K562 (cell line): ENCODE data around the gene FIG4. TPM values are rescaled to one million over a fixed set of nuclear protein-coding genes. Genes with fewer than 3 reads are reported as not detected.
A peak's percentile ranks its signal among the peaks of the same experiment; 100 is the strongest.

Experiments used
- ATAC-seq: fragments of 200-7000 bp; cut with Tn5 transposase; 3 replicates; pipeline ENCODE4 v1.9.1; 2020; ENCODE audit warnings: moderate library complexity
- BruUV-seq: library from RNA; stranded (reverse); fragments of 400-500 nt; replicated peaks from 2 replicates; lab custom pipeline; 2021; lab: Mats Ljungman, UMichigan
- CTCF ChIA-PET: fragments of 300-600 bp; formaldehyde crosslinking; extraction: SDS; loops from one replicate; lab custom pipeline; 2021; ENCODE audit warnings: low intra/inter-chr PET ratio; lab: Yijun Ruan, JAX
- POLR2A ChIA-PET: fragments of 300-600, 350-650 bp; sonication (Branson Sonifier 250); formaldehyde crosslinking; extraction: SDS; loops from one replicate; lab custom pipeline; 2021; ENCODE audit warnings: antibody characterized with exemption, inconsistent platforms; lab: Yijun Ruan, JAX
- DNase-seq, 4 experiments: peaks; one replicate each; pipeline versions ENCODE4 v3.0.0 to v3.0.0-alpha.2; 2011 to 2018; ENCODE audit warnings: low spot score in 3 of 4, mixed read lengths in 3 of 4; ENCODE audit errors: extremely low read depth in 1 of 4
- FAIRE-seq: peaks from 2 replicates; lab custom pipeline; 2011; peaks lifted over from hg19 to GRCh38; lab: Jason Lieb, UNC
- H2AFZ ChIP-seq: 2 replicates; pipeline ENCODE4 v1.6.0; 2011; ENCODE audit warnings: low read depth, low read length, control low read depth, inconsistent platforms
- H3K27ac ChIP-seq: fragments of 200-600 bp; 3 replicates; pipeline ENCODE4 v1.8.0; 2011; ENCODE audit warnings: low read depth, mild to moderate bottlenecking, control low read depth, inconsistent platforms, low read length, moderate library complexity, mixed read lengths; ENCODE audit errors: extremely low read depth
- H3K27me3 ChIP-seq, 2 experiments: fragments of 300-600 bp in 1 of 2; 2 replicates in 1 of 2; 3 replicates in 1 of 2; pipeline versions ENCODE4 v1.6.0 to v1.8.0; 2011; ENCODE audit warnings: inconsistent platforms in 2 of 2, low read length in 2 of 2, mild to moderate bottlenecking in 1 of 2, mixed read lengths in 1 of 2, moderate library complexity in 1 of 2; ENCODE audit not compliant: control insufficient read depth in 2 of 2, insufficient read depth in 2 of 2
- H3K36me3 ChIP-seq: fragments of 300-600 bp; 3 replicates; pipeline ENCODE4 v1.8.0; 2011; ENCODE audit warnings: mild to moderate bottlenecking, low read length, inconsistent platforms; ENCODE audit not compliant: control insufficient read depth, insufficient read depth
- H3K4me1 ChIP-seq, 2 experiments: fragments of 200-600 bp in 1 of 2; replicated peaks in 1 of 2; 2 replicates in 1 of 2; 3 replicates in 1 of 2; pipeline versions ENCODE4 v1.5.1 to v1.8.0; 2011; ENCODE audit warnings: inconsistent platforms in 2 of 2, low read length in 2 of 2, mild to moderate bottlenecking in 1 of 2, mixed read lengths in 1 of 2, moderate library complexity in 1 of 2; ENCODE audit not compliant: control insufficient read depth in 2 of 2, insufficient read depth in 2 of 2
- H3K4me2 ChIP-seq: 2 replicates; pipeline ENCODE4 v1.6.1; 2011; ENCODE audit warnings: low read length, control low read depth, inconsistent platforms, mixed read lengths; ENCODE audit not compliant: insufficient read depth
- H3K4me3 ChIP-seq: fragments of 200-600 bp; sonication (generic), shearing (Covaris generic); 2 replicates; pipeline ENCODE4 v1.5.1; 2016; ENCODE audit warnings: control low read depth, inconsistent platforms
- H3K79me2 ChIP-seq: fragments of 200-600 bp; 3 replicates; pipeline ENCODE4 v1.8.0; 2011; ENCODE audit warnings: low read length, inconsistent platforms; ENCODE audit not compliant: control insufficient read depth, insufficient read depth
- H3K9ac ChIP-seq, 2 experiments: 2 replicates each; pipeline versions ENCODE4 v1.6.0 to v1.6.1; 2011; ENCODE audit warnings: low read depth in 2 of 2, low read length in 2 of 2, control low read depth in 1 of 2, inconsistent platforms in 1 of 2, mild to moderate bottlenecking in 1 of 2, mixed read lengths in 1 of 2; ENCODE audit not compliant: insufficient read depth in 1 of 2
- H3K9me1 ChIP-seq: one replicate; pipeline ENCODE4 v1.6.0; 2011; ENCODE audit warnings: inconsistent platforms, mild to moderate bottlenecking, low read length, moderate library complexity; ENCODE audit not compliant: control insufficient read depth, insufficient read depth
- H3K9me3 ChIP-seq: replicated peaks from 2 replicates; pipeline ENCODE4 v1.5.1; 2011; ENCODE audit warnings: low read depth, low read length, inconsistent platforms; ENCODE audit not compliant: control insufficient read depth, insufficient read depth
- H4K20me1 ChIP-seq: replicated peaks from 2 replicates; pipeline ENCODE4 v1.6.1; 2011; ENCODE audit warnings: low read length, inconsistent platforms, mixed read lengths; ENCODE audit not compliant: control insufficient read depth, insufficient read depth
- ATF1 ChIP-seq, 2 experiments: fragments of 450-650 bp in 1 of 2; IDR thresholded peaks; 2 replicates each; pipeline ENCODE4 v1.6.1; 2016; ENCODE audit warnings: missing compliant biosample characterization in 1 of 2, missing genetic modification characterization in 1 of 2
- CHD1 ChIP-seq: fragments of 200-600 bp; sonication (generic); IDR thresholded peaks from one replicate; pipeline ENCODE4 v1.6.1; 2012; ENCODE audit warnings: mild to moderate bottlenecking, moderate library complexity, low read length, inconsistent platforms
- FOSL1 ChIP-seq: fragments of 200-800 bp; sonication (Bioruptor generic); conservative IDR thresholded peaks from 2 replicates; pipeline ENCODE4 v1.6.1; 2016; ENCODE audit warnings: missing genetic modification characterization, missing compliant biosample characterization
- FOXJ3 ChIP-seq: sonication (generic); formaldehyde crosslinking; IDR thresholded peaks from 2 replicates; pipeline ENCODE4 v1.4.0; 2020; ENCODE audit warnings: mild to moderate bottlenecking, missing genetic modification reagents
- HDGF ChIP-seq: fragments of 450-650 bp; IDR thresholded peaks from 2 replicates; pipeline ENCODE4 v1.6.1; 2016
- JUND ChIP-seq, 2 experiments: IDR thresholded peaks; 2 replicates in 1 of 2; 3 replicates in 1 of 2; pipeline ENCODE4 v1.6.1; 2011; ENCODE audit warnings: borderline replicate concordance in 2 of 2, low read depth in 2 of 2, low read length in 2 of 2, improper control_type of control experiment in 1 of 2, missing biosample characterization in 1 of 2, missing genetic modification characterization in 1 of 2, missing genetic modification reagents in 1 of 2
- NFE2L1 ChIP-seq: fragments of 450-650 bp; IDR thresholded peaks from 2 replicates; pipeline ENCODE4 v1.6.1; 2016; ENCODE audit warnings: missing genetic modification characterization, low read depth, mild to moderate bottlenecking, missing compliant biosample characterization, moderate library complexity, borderline replicate concordance
- OTX1 ChIP-seq: fragments of 450-650 bp; formaldehyde crosslinking; IDR thresholded peaks from 2 replicates; pipeline ENCODE4 v1.4.0; 2022; ENCODE audit warnings: mild to moderate bottlenecking
- POLR2H ChIP-seq: IDR thresholded peaks from 2 replicates; pipeline ENCODE4 v1.6.1; 2016; ENCODE audit warnings: missing genetic modification characterization, low read depth, mild to moderate bottlenecking, control low read depth, missing compliant biosample characterization, moderate library complexity
- SLC30A9 ChIP-seq: fragments of 250-450 bp; sonication (Bioruptor Pico); IDR thresholded peaks from 2 replicates; pipeline ENCODE4 v1.8.0; 2022; ENCODE audit warnings: mild to moderate bottlenecking, moderate library complexity
- STAT5A ChIP-seq: IDR thresholded peaks from 2 replicates; pipeline ENCODE4 v1.6.1; 2012; ENCODE audit warnings: low read length, inconsistent platforms, borderline replicate concordance
- ZFP36 ChIP-seq: fragments of 150-350 bp; IDR thresholded peaks from 2 replicates; pipeline ENCODE4 v1.6.1; 2018; ENCODE audit warnings: low read length, low read depth; ENCODE audit not compliant: partially characterized antibody
- ZNF175 ChIP-seq: fragments of 200-800 bp; sonication (Bioruptor generic); IDR thresholded peaks from 2 replicates; pipeline ENCODE4 v1.6.1; 2016; ENCODE audit warnings: low read depth, mild to moderate bottlenecking, missing genetic modification characterization, missing compliant biosample characterization
- ZNF253 ChIP-seq: fragments of 250-450 bp; sonication (Bioruptor Pico); conservative IDR thresholded peaks from 2 replicates; pipeline ENCODE4 v1.6.1; 2021; ENCODE audit warnings: mild to moderate bottlenecking
- WGBS: fragments of 100-300 bp; shearing (Covaris generic); methylation state at CpG from one replicate; pipeline ENCODE4 v1.1.6; 2016; ENCODE audit warnings: low coverage, mixed read lengths; ENCODE audit not compliant: insufficient coverage; ENCODE audit errors: missing lambda C conversion rate; 5-methylcytosine and 5-hydroxymethylcytosine counted together
- in situ Hi-C: fragments of 300-500 bp; cut with MboI; formaldehyde crosslinking; loops from 4 replicates; pipeline ENCODE4 v1.15.0; 2018; ENCODE audit warnings: inconsistent platforms, mixed read lengths
- intact Hi-C: fragments of 100-400 bp; cut with micrococcal nuclease; formaldehyde crosslinking; loops from 2 replicates; pipeline ENCODE4 v1.14.2; 2022
- polyA plus RNA-seq, 8 experiments: library from polyadenylated mRNA; depleted of rRNA in 4 of 8; stranded (reverse) in 5 of 8; unstranded in 3 of 8; fragments of >200 nt; fragmentation: Nextera tagmentation in 2 of 8; fragmentation: Illumina TruSeq in 1 of 8; extraction: Ambion mirVana in 2 of 8; extraction: Trizol in 1 of 8; gene quantifications; 2 replicates each; pipeline versions ENCODE4 v1.2.1 to v1.2.3, GENCODE V29; 2011 to 2014; ENCODE audit warnings: inconsistent platforms in 1 of 8, missing spikeins in 1 of 8
- total RNA-seq, 7 experiments: library from RNA; depleted of rRNA in 6 of 7; stranded (reverse); fragments of >200 nt in 6 of 7; fragmentation: Illumina TruSeq in 2 of 7; extraction: Trizol in 2 of 7; gene quantifications; 2 replicates each; pipeline versions ENCODE4 v1.2.1 to v1.2.3, GENCODE V29; 2011 to 2021; ENCODE audit warnings: low replicate concordance in 1 of 7
- TF ChIP-seq, protein P1 (sequence below): fragments of 250-450 bp; sonication (Bioruptor Pico); IDR thresholded peaks from 2 replicates; pipeline ENCODE4 v1.8.0; 2021; ENCODE audit warnings: mild to moderate bottlenecking, moderate library complexity
- TF ChIP-seq, protein P2 (sequence below): fragments of 250-450 bp; sonication (Bioruptor Pico); IDR thresholded peaks from 2 replicates; pipeline ENCODE4 v1.9.0; 2021; ENCODE audit warnings: mild to moderate bottlenecking
- TF ChIP-seq, protein P3 (sequence below), 2 experiments: IDR thresholded peaks in 1 of 2; conservative IDR thresholded peaks in 1 of 2; 2 replicates each; pipeline ENCODE4 v1.6.1; 2016; ENCODE audit warnings: low read depth in 2 of 2, mild to moderate bottlenecking in 1 of 2, missing compliant biosample characterization in 1 of 2, missing genetic modification characterization in 1 of 2, moderate library complexity in 1 of 2

The FIG4 gene
- total and polyA plus RNA-seq, 9 of the 15 experiments (the other 6 are each of a cell fraction or from before 2014, with no cell fraction given) = 1.5 to 6.8 (median 4.3) TPM

DNA sequence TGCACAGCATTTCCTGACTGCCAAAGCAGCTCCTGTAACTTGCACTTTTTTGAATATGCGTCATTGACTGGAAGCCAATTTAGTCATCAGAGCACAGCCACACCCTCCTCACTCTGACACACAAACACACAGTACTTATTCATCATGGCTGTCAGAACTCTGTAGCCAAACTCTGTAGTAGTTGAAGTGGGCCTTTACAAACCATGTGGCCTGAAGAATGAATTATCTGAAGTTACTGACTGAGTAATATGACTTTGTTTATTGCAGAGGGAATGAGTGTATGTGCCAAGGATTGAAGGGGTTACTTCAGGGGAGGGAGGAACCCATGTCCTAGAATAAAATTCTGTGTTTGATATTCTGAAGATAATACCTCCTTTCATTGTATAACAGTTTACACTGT, 102.7 kb downstream of the FIG4 start:
- FAIRE-seq = no peak
- Histone ChIP-seq H2AFZ (peak overlapping the region; percentile 43; the same call in 1 of the 2 replicates), H3K36me3 (no peaks in the 10 kb centered on the region), H3K4me3 (no peak overlapping the region), H3K9ac (no peak overlapping the region), H3K79me2 (no peaks in the 10 kb centered on the region), H3K27ac (no peak overlapping the region), H4K20me1 (no peaks in the 10 kb centered on the region), H3K4me2 (no peak overlapping the region), H3K9me1 (no peaks in the 10 kb centered on the region), H3K9me3 (no peaks in the 10 kb centered on the region), H3K27me3 (peaks cover 0 to 13% of the 10 kb centered on the region in 2 experiments; a peak in 2 of 5 replicates), H3K4me1 (no peaks in the 10 kb centered on the region)
- ChIA-PET POLR2A (interaction anchor here (1.3 kb wide), 1 partner anchor 9 kb away, joined by 4 read pairs; no protein-coding TSS in a partner anchor), CTCF (no interaction called here)
- peak; percentile 74 for ATAC-seq
- BruUV-seq = no TSS peak
- DNase-seq = peak; percentile 12 to 51 (median 19)
- WGBS = 5% methylated on average over 1 of the region's 1 CpG
- intact Hi-C loops = no loop called here
- in situ Hi-C loops = no loop called here
- TF ChIP-seq SLC30A9 (no peak), ZFP36 (no peak), CHD1 (no peak), OTX1 (CRISPR knock-in tag) (no peak), ZNF175 (CRISPR knock-in tag) (no peak), POLR2H (tag) (no peak), FOSL1 (tag) (peak; percentile 84), ZNF253 (CRISPR knock-in tag) (no peak), STAT5A (no peak), FOXJ3 (CRISPR knock-in tag) (no peak), HDGF (no peak), JUND (IDR thresholded peaks at IDR 0.05; ENCODE audit: borderline replicate concordance, low read depth, low read length) (peak; percentile 68; the same call in 1 of the 2 replicates), JUND (tag; IDR thresholded peaks at IDR 0.05; ENCODE audit: borderline replicate concordance, low read depth, low read length) (peak; percentile 51; the same call in 1 of the 3 replicates), ATF1 (CRISPR knock-in tag; IDR thresholded peaks at IDR 0.05) (no peak), ATF1 (tag; IDR thresholded peaks at IDR 0.05) (peak; percentile 58; the same call in 1 of the 2 replicates), NFE2L1 (tag) (no peak)
- TF ChIP-seq, protein P1, sequence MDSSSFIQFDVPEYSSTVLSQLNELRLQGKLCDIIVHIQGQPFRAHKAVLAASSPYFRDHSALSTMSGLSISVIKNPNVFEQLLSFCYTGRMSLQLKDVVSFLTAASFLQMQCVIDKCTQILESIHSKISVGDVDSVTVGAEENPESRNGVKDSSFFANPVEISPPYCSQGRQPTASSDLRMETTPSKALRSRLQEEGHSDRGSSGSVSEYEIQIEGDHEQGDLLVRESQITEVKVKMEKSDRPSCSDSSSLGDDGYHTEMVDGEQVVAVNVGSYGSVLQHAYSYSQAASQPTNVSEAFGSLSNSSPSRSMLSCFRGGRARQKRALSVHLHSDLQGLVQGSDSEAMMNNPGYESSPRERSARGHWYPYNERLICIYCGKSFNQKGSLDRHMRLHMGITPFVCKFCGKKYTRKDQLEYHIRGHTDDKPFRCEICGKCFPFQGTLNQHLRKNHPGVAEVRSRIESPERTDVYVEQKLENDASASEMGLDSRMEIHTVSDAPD (CRISPR knock-in tag) = no peak
- TF ChIP-seq, protein P2, sequence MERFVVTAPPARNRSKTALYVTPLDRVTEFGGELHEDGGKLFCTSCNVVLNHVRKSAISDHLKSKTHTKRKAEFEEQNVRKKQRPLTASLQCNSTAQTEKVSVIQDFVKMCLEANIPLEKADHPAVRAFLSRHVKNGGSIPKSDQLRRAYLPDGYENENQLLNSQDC (CRISPR knock-in tag) = no peak
- TF ChIP-seq, protein P3, sequence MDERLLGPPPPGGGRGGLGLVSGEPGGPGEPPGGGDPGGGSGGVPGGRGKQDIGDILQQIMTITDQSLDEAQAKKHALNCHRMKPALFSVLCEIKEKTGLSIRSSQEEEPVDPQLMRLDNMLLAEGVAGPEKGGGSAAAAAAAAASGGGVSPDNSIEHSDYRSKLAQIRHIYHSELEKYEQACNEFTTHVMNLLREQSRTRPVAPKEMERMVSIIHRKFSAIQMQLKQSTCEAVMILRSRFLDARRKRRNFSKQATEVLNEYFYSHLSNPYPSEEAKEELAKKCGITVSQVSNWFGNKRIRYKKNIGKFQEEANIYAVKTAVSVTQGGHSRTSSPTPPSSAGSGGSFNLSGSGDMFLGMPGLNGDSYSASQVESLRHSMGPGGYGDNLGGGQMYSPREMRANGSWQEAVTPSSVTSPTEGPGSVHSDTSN (CRISPR knock-in tag; IDR thresholded peaks at IDR 0.05; ENCODE audit: low read depth) = no peak
- TF ChIP-seq, protein P3 (tag; conservative IDR thresholded peaks at IDR 0.05; ENCODE audit: low read depth) = peak; percentile 92
